DMS153 (cell line): Measurements from ENCODE around the gene CDRT15L2.
"Not testable (repeated sequence)": the region's sequence is repeated elsewhere in the genome, so short reads cannot be mapped to it uniquely, and the experiment has no call there.

ENCODE experiments used
- DNase-seq: peaks from one replicate; lab custom pipeline; 2025; lab: John Stamatoyannopoulos, UW

CDRT15L2 gene

DNA sequence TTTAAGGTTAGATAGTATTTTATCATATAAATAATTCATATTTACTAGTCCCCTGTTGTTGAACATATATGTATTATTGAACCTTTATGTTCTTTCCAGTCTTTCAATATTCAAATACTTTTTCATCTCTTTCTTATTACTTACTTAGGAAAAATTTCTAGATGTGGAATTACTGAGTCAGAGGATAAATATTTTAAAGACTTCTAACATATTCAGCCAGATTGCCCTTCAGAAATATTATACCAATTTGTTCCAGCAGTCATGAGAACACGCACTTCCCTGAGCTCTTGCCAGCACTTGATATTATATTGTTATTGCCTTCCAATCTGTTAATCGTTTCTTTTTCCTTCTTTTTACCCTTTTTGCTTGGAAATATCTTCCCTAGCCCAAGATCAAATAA lies 4.5 kb upstream of the CDRT15L2 start:
- DNase-seq = not testable (repeated sequence)

GRCh38 chr17:20583891-20584577 lies 4.5 kb downstream of the CDRT15L2 start:
- not testable (repeated sequence) for DNase-seq

GRCh38 chr17:20588744-20589453 lies 9.4 kb downstream of the CDRT15L2 start:
- DNase-seq = not testable (repeated sequence)

DNA sequence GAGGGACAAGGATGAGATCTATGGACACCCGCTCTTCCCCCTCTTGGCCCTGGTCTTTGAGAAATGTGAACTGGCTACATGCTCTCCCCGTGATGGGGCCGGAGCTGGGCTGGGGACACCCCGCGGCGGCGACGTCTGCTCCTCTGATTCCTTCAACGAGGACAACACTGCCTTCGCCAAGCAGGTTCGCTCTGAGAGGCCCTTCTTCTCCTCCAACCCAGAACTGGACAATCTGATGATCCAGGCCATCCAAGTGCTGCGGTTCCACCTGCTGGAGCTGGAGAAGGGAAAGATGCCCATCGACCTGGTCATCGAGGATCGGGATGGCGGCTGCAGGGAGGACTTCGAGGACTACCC lies 9.9 kb downstream of the CDRT15L2 start:
- DNase-seq = not testable (repeated sequence)

DNA sequence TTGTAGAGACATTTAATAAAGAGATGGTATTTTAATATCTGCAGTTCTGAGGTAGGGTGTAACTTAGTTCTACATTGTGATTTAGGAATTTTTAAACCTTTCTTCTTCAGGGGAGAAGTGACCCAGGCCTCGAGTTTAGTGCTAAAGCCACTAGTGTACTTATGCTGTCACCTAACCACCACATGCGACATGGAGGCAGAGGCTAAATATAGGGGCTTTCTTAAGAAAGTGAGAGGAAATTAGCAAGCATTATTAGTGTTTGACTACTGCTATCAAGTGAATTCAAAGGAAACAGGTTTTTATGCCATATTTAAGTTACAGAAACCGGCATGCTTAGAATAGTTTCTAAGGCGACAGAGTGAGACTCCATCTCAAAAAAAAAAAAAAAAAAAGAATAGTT lies 11.5 kb downstream of the CDRT15L2 start:
- DNase-seq = not testable (repeated sequence)

DNA sequence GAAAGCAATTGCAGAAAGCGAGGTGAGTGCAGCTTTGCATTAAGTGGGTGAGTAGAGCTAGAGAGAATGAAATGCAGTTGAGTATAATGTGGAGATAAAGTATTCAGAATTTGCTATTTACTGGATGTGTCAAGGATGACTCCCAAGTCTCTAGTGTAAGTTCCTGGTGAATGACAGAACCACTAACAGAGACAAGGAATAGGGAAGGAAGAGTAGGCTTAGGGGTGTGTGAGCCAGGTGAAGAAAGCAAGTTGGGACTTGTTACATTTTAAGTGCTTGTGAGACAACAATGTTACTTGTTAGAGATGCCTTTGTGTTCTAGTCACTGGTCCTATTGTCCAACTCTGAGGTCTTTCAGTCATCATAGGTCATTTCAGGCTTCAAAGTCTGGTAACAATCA lies 26.0 kb downstream of the CDRT15L2 start:
- not testable (repeated sequence) for DNase-seq

DNA sequence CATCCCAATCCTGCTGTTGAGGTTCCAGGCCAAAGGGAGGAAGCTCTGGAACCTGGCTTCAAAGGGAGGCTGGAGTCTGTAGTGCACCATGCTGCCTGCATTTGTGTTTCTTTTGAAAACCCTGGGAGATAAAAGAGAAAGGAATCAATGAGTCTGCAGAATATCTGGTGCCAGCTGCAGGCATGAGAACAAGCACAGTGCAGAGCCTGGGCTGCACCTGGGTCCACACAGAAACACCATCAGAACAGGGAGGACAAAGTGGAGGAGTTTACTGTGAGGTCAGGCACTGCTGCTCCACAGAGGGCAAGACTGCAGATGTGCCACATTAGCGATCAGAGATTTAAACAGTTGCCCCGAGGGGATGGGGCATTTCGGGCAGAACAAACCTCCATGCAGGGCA lies 30.0 kb downstream of the CDRT15L2 start:
- DNase-seq = not testable (repeated sequence)

DNA sequence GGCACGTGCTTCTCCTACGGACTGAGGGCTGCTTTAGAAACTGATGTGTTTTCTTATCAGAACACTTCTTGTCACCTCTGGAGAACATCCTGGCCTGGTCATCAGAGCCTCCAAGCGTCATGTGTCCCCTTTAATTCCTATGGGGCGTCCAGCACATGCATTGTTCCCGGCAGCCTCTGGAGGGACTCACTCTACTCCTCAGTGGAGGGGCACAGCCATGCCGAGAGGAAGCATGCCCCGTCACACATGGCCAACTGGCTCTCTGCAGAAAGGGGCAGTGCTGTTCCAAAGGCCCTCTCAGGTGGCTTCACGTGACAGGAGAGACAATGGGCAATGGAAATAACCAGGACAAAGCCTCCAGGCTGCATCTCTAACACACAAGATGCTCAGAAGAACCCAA lies 31.8 kb downstream of the CDRT15L2 start:
- DNase-seq = no peak

GRCh38 chr17:20612635-20613034 lies 33.1 kb downstream of the CDRT15L2 start:
- no peak for DNase-seq

DNA sequence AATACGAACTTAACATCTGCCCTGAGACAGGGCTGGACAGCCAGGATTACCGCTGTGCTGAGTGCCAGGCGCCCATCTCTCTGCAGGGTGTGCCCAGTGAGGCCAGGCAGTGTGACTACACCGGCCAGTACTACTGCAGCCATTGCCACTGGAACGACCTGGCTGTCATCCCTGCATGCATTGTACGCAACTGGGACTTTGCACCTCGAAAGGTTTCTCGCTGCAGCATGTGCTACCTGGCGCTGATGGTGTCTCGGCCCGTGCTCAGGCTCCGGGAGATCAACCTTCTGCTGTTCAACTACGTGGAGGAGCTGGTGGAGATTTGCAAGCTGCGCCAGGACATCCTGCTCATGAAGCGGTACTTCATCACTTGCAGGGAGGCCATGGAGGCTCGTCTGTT lies 33.7 kb downstream of the CDRT15L2 start:
- DNase-seq = no peak

GRCh38 chr17:20613905-20614304 lies 34.4 kb downstream of the CDRT15L2 start:
- DNase-seq = no peak

DNA sequence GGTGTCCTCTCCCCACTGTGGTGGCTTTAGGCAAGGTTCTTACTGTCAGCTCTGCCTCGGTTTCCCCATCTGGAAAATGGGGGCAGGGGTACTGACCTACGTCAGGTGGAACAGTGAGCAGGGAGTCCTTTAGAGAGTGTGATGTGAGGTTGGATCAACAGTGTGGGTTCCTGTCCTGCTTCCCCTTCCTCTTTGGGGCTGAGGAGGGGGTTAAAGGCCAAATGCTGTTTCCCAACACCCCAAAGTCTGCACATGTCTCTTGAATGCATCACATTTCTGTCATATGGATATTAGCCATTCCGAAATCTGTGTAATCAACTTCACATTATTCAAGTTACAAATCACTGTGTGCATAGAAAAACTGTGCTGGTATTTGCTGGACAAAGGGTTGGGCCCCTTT lies 35.9 kb downstream of the CDRT15L2 start:
- DNase-seq = not testable (repeated sequence)
